Measurements from ENCODE around the gene WDR6. TPM values are rescaled to one million over a fixed set of nuclear protein-coding genes. Genes with fewer than 3 reads are reported as not detected.

WDR6 gene
- total RNA-seq, 2 donors from 2014 or later: 145 to 159 TPM

DNA sequence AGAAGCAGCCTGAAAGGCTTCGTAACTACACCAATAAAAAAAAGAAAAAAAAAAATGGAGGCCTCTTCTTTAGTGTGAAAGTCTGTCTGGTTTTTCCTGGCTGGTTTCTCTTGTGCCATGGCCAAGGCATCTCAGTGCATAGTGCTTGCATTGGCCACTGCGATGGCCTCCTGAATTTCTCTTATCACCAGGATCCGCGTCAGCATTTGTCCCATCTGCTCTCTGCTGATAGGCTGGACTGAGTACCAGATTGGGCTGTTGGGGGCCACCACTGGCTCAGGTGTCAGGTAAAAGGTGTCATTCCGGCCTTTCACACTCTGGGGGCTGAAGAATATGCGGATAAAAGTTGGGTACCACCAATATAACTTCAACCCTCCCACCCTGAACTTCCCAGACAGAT lies 23.1 kb downstream of the WDR6 start:
- DNase-seq (no peak), ATAC-seq (replicated peaks in 1 of 2) (no peak)
- no peaks in the 10 kb centered on the region for H3K9me3 Mint-ChIP-seq
- H3K36me3 Mint-ChIP-seq (ENCODE audit: insufficient read depth in 2 of 2): peaks cover 7 to 35% of the 10 kb centered on the region in 2 donors
- H3K4me1 Mint-ChIP-seq (ENCODE audit: low read depth): peaks cover 57% of the 10 kb centered on the region
- H3K27ac Mint-ChIP-seq: no peak overlapping the region
- no peaks in the 10 kb centered on the region for H3K27me3 Mint-ChIP-seq (ENCODE audit: low read depth)
- no peak overlapping the region for H3K4me3 Mint-ChIP-seq

DNA sequence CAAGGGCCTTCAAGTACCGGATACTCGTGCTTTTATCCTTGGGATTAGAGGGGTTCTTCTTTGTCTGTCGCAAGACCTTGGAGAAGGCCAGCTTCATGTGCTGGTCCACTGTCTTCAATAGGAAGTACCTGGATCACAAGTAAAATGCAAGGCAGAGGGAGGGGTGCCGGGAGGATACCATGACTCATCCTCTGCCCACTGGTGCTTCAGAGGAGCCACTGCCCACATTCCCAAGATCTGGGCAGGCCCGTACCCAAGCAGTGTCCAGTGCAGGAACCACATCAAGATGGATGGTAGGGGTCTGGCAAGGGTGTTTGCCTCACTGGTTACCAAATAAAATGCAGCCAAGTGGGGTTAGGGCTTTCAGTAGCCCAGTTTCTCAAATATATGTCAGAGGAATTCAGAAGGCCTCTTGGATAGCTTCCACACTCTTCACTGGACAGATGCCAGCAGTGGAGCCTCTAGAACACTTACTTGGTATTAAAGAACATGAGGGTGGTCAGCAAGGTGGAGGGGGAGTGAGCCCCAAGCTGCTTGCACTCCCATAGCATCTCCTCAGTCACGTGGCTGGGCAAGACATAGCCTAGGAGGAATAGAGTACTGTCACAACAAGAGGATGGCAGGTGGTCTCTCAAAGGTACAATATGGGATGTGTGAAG lies 25.6 kb downstream of the WDR6 start:
- no peak overlapping the region for H3K4me3 Mint-ChIP-seq
- ATAC-seq (replicated peaks in 1 of 2): no peak

DNA sequence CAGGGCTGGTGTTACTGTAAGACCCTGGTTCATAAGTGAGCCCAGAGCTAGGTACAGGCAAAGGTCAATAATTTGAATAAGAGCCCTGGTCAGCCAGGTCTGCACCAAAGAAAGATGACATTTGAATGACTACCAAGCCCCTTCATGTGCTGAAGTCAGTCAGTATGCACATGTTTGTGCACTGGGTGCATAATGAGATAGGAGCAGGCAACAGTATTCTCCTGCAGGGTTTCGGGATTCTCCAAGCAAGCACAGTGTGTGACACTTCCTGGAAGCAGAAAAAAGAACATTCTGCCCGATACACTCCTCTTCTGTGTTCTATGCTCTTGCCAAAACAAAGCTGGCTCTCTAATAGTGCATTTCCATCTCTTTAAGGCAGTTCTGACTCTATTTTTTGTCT lies 27.5 kb downstream of the WDR6 start:
- Mint-ChIP-seq H3K36me3 (ENCODE audit: insufficient read depth in 2 of 2) (peaks cover 3 to 17% of the 10 kb centered on the region in 2 donors), H3K27ac (no peak overlapping the region), H3K4me3 (no peak overlapping the region), H3K27me3 (ENCODE audit: low read depth) (no peaks in the 10 kb centered on the region), H3K4me1 (ENCODE audit: low read depth) (peaks cover 13% of the 10 kb centered on the region), H3K9me3 (no peaks in the 10 kb centered on the region)
- no peak for DNase-seq
- no peak for ATAC-seq (replicated peaks in 1 of 2)

More for the DNA sequence above, 25.6 kb downstream of the WDR6 start:
- no peak for DNase-seq
- Mint-ChIP-seq H3K4me1 (ENCODE audit: low read depth) (peaks cover 32% of the 10 kb centered on the region), H3K9me3 (no peaks in the 10 kb centered on the region), H3K36me3 (ENCODE audit: insufficient read depth in 2 of 2) (peaks cover 6 to 21% of the 10 kb centered on the region in 2 donors), H3K27ac (no peak overlapping the region), H3K27me3 (ENCODE audit: low read depth) (no peaks in the 10 kb centered on the region)

DNA sequence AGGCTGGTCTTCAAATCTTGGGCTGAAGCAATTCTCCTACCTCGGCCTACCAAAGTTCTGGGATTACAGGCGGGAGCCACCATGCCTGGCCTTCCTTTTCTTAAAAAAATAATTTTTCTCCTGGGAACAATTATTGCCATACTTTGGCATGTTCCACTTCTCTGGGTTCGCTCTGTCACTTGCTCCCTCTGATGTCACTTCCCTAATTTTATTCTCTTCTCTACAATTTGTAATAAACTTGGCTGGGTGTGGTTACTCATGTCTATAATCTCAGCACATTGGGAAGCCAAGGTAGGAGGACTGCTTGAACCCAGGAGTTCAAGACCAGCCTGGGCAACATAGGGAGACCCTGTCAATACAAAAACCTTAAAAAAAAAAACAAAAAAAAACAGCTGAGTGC lies 28.1 kb downstream of the WDR6 start:
- Mint-ChIP-seq H3K27ac (peak overlapping the region; percentile 80), H3K4me1 (ENCODE audit: low read depth) (peaks cover 7% of the 10 kb centered on the region), H3K36me3 (ENCODE audit: insufficient read depth in 2 of 2) (peaks cover 3 to 17% of the 10 kb centered on the region in 2 donors), H3K4me3 (no peak overlapping the region), H3K27me3 (ENCODE audit: low read depth) (no peaks in the 10 kb centered on the region), H3K9me3 (no peaks in the 10 kb centered on the region)
- ATAC-seq (replicated peaks in 1 of 2) (no peak), DNase-seq (no peak)

DNA sequence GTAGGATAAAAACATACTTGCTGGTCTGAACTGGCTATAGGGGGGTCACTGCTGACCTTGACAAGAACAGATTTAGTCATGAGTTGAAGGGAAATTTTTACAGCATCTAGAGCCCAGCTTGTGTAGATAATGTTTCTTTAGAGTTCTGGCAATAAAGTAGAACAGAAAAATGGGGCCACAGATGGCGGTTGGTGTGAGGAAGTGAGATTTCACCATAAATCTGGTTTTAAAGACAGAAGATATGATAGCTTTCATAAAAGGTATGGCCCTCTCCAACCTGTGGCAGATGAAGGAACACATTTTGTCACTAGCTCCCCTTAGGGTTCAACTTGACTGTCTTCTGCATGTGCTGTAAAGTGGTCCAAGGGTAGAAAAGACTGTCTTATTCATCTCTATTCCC lies 46.4 kb downstream of the WDR6 start:
- H3K9me3 Mint-ChIP-seq: no peaks in the 10 kb centered on the region
- H3K36me3 Mint-ChIP-seq (ENCODE audit: insufficient read depth in 2 of 2): peaks cover 9 to 27% of the 10 kb centered on the region in 2 donors
- peak overlapping the region; percentile 62 for H3K27ac Mint-ChIP-seq

DNA sequence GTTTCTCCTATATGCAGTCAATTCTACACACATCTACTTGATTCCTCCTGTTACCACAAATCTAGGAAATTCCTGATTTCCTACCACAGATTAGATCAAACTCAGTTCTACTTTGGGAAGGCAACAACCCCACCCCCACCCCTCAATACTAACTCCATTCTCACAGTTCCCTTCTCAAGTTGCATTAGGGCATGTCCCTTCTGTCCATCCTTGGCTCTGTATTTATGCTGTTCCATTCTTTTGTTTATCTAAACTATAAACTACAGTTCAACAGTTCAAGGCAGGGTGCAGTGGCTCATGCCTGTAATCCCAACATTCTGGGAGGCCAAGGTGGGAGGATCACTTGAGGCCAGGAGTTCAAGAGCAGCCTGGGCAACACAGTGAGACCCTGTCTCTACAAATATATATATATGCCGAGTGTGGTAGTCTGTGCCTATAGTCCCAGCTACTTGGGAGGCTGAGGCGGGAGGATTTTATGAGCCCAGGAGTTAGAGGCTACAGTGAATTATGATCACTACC lies 47.2 kb downstream of the WDR6 start:
- DNase-seq (no peak), ATAC-seq (replicated peaks in 1 of 2) (no peak)
- Mint-ChIP-seq H3K27me3 (ENCODE audit: low read depth) (no peaks in the 10 kb centered on the region), H3K4me3 (no peak overlapping the region), H3K9me3 (no peaks in the 10 kb centered on the region), H3K4me1 (ENCODE audit: low read depth) (no peaks in the 10 kb centered on the region), H3K27ac (no peak overlapping the region), H3K36me3 (ENCODE audit: insufficient read depth in 2 of 2) (peaks cover 9 to 29% of the 10 kb centered on the region in 2 donors)

More for the DNA sequence above, 46.4 kb downstream of the WDR6 start:
- Mint-ChIP-seq H3K4me1 (ENCODE audit: low read depth) (no peaks in the 10 kb centered on the region), H3K27me3 (ENCODE audit: low read depth) (no peaks in the 10 kb centered on the region), H3K4me3 (no peak overlapping the region)
- DNase-seq: no peak
- ATAC-seq (replicated peaks in 1 of 2): no peak

DNA sequence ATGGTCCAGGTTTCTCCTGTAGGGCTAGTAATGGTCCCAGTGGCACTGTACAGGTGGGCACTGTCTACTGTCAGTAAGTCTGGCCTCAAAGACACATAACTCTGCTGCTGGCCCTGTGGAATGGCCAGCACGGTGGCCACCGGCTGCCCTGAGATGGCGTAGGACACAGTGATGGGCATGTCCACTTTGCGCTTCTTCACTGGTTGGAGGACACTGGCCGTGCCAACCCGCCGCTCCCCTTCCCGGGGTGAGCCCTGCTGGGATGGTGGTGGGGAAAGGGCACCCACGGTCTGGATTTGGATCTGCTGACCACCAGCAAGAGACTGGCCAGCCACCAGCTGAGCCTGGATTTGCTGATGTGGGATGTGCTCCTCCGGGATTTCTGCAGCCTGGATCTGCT lies 50.1 kb downstream of the WDR6 start:
- H3K9me3 Mint-ChIP-seq: no peaks in the 10 kb centered on the region
- peaks cover 7 to 20% of the 10 kb centered on the region in 2 donors for H3K36me3 Mint-ChIP-seq (ENCODE audit: insufficient read depth in 2 of 2)
- no peak overlapping the region for H3K27ac Mint-ChIP-seq
- DNase-seq: no peak
- no peak overlapping the region for H3K4me3 Mint-ChIP-seq
- ATAC-seq (replicated peaks in 1 of 2): no peak
- no peaks in the 10 kb centered on the region for H3K4me1 Mint-ChIP-seq (ENCODE audit: low read depth)
- no peaks in the 10 kb centered on the region for H3K27me3 Mint-ChIP-seq (ENCODE audit: low read depth)

DNA sequence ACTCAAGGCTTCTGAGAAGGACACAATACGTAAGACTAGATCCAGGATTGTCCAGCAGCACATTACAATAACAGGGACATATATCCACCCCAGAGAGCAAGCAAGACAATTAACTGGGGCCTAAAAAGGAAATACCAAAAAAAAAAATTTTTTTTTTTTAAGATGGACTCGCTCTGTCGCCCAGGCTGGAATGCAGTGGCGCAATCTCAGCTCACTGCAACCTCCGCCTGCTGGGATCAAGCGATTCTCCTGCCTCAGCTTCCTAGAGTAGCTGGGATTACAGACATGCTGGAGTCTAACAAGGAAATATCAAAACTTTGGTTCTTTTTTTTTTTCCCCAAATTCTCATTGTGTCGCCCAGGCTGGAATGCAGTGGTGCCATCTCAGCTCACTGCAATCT lies 50.8 kb downstream of the WDR6 start:
- Mint-ChIP-seq H3K27ac (no peak overlapping the region), H3K4me1 (ENCODE audit: low read depth) (no peaks in the 10 kb centered on the region), H3K27me3 (ENCODE audit: low read depth) (no peaks in the 10 kb centered on the region), H3K4me3 (no peak overlapping the region), H3K36me3 (ENCODE audit: insufficient read depth in 2 of 2) (peaks cover 4 to 19% of the 10 kb centered on the region in 2 donors), H3K9me3 (no peaks in the 10 kb centered on the region)
- ATAC-seq (replicated peaks in 1 of 2) (no peak), DNase-seq (no peak)

Other genes with a start within 250 kb of the WDR6 start
- gene PRKAR2A, start 159.5 kb upstream of the WDR6 start, total RNA-seq: 10 to 100 TPM; 23.0 to 35.7 TPM
- 10 to 100 TPM; 23.6 to 29.3 TPM for gene SLC25A20, start 108.5 kb upstream of the WDR6 start, total RNA-seq
- gene ARIH2, start 88.5 kb upstream of the WDR6 start, total RNA-seq: 100 to 1,000 TPM; 174 to 183 TPM
- 10 to 100 TPM; 42.0 to 45.7 TPM for gene P4HTM, start 17.1 kb upstream of the WDR6 start, total RNA-seq
- gene DALRD3, start 11.2 kb downstream of the WDR6 start, total RNA-seq: 10 to 100 TPM; 24.8 to 29.8 TPM
- gene NDUFAF3, start 14.7 kb downstream of the WDR6 start, total RNA-seq: 10 to 100 TPM; 31.9 to 35.1 TPM
- 100 to 1,000 TPM; 490 to 562 TPM for gene IMPDH2, start 22.0 kb downstream of the WDR6 start, total RNA-seq
- gene QRICH1, start 86.7 kb downstream of the WDR6 start, total RNA-seq: 100 to 1,000 TPM; 120 to 123 TPM
- 100 to 1,000 TPM; 340 to 371 TPM for gene QARS1, start 97.4 kb downstream of the WDR6 start, total RNA-seq
- 10 to 100 TPM; 65.5 to 92.2 TPM for gene USP19, start 113.4 kb downstream of the WDR6 start, total RNA-seq
- gene LAMB2, start 125.7 kb downstream of the WDR6 start, total RNA-seq: 1 to 10 TPM in 1 of 2 donors, under 1 TPM in 1; 0.39 to 1.7 TPM
- gene CCDC71, start 158.9 kb downstream of the WDR6 start, total RNA-seq: 10 to 100 TPM; 15.7 to 16.8 TPM
- 1 to 10 TPM; 3.0 to 5.4 TPM for gene KLHDC8B, start 164.2 kb downstream of the WDR6 start, total RNA-seq

Measured in activated T-cell treated with anti-CD3 and anti-CD28 coated beads, Interleukin-2, amount 50 U/mL, for 72 hours (primary cell).